ENCODE measurements around the gene DNAJC2. TPM values are rescaled to one million over a fixed set of nuclear protein-coding genes. Genes with fewer than 3 reads are reported as not detected.

DNAJC2 gene
- total RNA-seq, 4 donors from 2014 or later: 13.2 to 28.1 (median 18.2) TPM

- 83 to 86% methylated on average over 5 of the region's 5 CpGs for whole genome bisulfite sequencing, 2 donors
- H3K4me3 ChIP-seq (replicated peaks in 1 of 3): no peak overlapping the region
- no peaks in the 10 kb centered on the region for H3K9me3 ChIP-seq
- DNase-seq: no peak
- H3K27ac ChIP-seq: no peak overlapping the region
- H3K4me1 ChIP-seq: no peaks in the 10 kb centered on the region
- no peaks in the 10 kb centered on the region for H3K36me3 ChIP-seq
- intact Hi-C loops (cut with DNase I): no loop called here
- TF ChIP-seq POLR2A (IDR thresholded peaks at IDR 0.05): no peak
- no peak for TF ChIP-seq CTCF (IDR thresholded peaks at IDR 0.05)
- no peaks in the 10 kb centered on the region for H3K27me3 ChIP-seq
Measured at GRCh38 chr7:103380395-103381191, 36.0 kb upstream of the DNAJC2 start.

GRCh38 chr7:103379270-103379975 is 34.9 kb upstream of the DNAJC2 start:
- intact Hi-C loops (cut with DNase I): no loop called here
- 74 to 75% methylated on average over 3 of the region's 3 CpGs for WGBS, 2 donors
- Histone ChIP-seq H3K27ac (no peak overlapping the region), H3K9me3 (no peaks in the 10 kb centered on the region), H3K4me1 (no peaks in the 10 kb centered on the region), H3K27me3 (no peaks in the 10 kb centered on the region), H3K36me3 (no peaks in the 10 kb centered on the region), H3K4me3 (replicated peaks in 1 of 3) (no peak overlapping the region)
- TF ChIP-seq CTCF (IDR thresholded peaks at IDR 0.05): no peak
- TF ChIP-seq POLR2A (IDR thresholded peaks at IDR 0.05): no peak
- DNase-seq: no peak

- Histone ChIP-seq H3K4me1 (no peaks in the 10 kb centered on the region), H3K36me3 (peaks cover 0 to 10% of the 10 kb centered on the region in 2 donors), H3K27ac (no peak overlapping the region), H3K4me3 (replicated peaks in 1 of 3) (no peak overlapping the region), H3K27me3 (no peaks in the 10 kb centered on the region), H3K9me3 (no peaks in the 10 kb centered on the region)
- 56 to 70% methylated on average over 6 of the region's 6 CpGs for WGBS, 2 donors
- intact Hi-C loops (cut with DNase I): no loop called here
- no peak for TF ChIP-seq CTCF (IDR thresholded peaks at IDR 0.05)
- TF ChIP-seq POLR2A (IDR thresholded peaks at IDR 0.05): no peak
- no peak for DNase-seq
Measured at GRCh38 chr7:103373866-103374643, 29.5 kb upstream of the DNAJC2 start.

- DNase-seq: no peak
- WGBS, 2 donors: 96 to 97% methylated on average over 5 of the region's 5 CpGs
- intact Hi-C loops (cut with DNase I): no loop called here
- Histone ChIP-seq H3K27ac (no peak overlapping the region), H3K4me1 (no peaks in the 10 kb centered on the region), H3K36me3 (peaks cover 42 to 53% of the 10 kb centered on the region in 2 donors), H3K4me3 (replicated peaks in 1 of 3) (no peak overlapping the region), H3K9me3 (no peaks in the 10 kb centered on the region), H3K27me3 (no peaks in the 10 kb centered on the region)
- TF ChIP-seq CTCF (IDR thresholded peaks at IDR 0.05): no peak
- no peak for TF ChIP-seq POLR2A (IDR thresholded peaks at IDR 0.05)
Measured at GRCh38 chr7:103369432-103369831, 24.9 kb upstream of the DNAJC2 start.

Data from thyroid gland (tissue), 4 donors.